Kidney tubule cell (primary cell): ENCODE results near the gene TTC28.
A peak's percentile ranks its signal among the peaks of the same experiment; 100 is the strongest.
"Not testable (repeated sequence)": the region's sequence is repeated elsewhere in the genome, so short reads cannot be mapped to it uniquely, and the experiment has no call there.

Experiments used
- DNase-seq: peaks from one replicate; pipeline ENCODE4 v3.0.0-alpha.2; 2018; ENCODE audit warnings: low spot score

The TTC28 gene

DNA sequence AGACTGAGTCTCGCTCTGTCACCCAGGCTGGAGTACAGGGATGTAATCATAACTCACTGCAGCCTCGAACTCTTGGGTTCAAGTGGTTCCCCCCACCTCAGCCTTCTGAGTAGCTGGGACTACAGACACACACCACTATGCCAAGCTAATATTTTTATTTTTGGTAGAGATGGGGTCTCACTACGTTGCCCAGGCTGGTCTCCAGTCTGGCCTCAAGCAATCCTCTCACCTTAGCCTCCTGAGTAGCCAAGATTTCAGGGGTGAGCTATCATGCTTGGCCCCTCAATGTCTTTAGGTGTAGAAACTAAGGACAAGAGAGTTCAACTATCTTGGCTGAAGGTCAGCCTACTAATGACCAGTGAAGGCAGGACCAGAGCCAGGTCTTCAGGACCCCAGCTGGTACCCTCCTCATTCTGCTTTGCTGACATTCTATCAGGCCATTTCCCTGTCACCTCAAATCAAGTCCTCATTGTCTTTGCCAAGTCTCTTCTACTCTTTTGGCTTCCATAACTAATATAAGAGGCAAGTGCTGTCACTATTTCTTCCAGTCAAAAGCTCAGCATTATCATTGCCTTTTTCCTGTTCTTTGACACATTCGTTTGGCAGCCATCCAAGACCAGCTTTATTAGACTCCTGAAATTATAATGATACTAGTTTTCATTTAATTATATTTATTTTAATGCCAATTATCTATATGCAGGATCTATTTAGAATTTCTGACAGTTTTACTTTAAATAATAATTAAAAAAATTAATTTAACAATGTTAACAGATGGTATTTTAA is 496.4 kb downstream of the TTC28 start:
- no peak for DNase-seq

DNA sequence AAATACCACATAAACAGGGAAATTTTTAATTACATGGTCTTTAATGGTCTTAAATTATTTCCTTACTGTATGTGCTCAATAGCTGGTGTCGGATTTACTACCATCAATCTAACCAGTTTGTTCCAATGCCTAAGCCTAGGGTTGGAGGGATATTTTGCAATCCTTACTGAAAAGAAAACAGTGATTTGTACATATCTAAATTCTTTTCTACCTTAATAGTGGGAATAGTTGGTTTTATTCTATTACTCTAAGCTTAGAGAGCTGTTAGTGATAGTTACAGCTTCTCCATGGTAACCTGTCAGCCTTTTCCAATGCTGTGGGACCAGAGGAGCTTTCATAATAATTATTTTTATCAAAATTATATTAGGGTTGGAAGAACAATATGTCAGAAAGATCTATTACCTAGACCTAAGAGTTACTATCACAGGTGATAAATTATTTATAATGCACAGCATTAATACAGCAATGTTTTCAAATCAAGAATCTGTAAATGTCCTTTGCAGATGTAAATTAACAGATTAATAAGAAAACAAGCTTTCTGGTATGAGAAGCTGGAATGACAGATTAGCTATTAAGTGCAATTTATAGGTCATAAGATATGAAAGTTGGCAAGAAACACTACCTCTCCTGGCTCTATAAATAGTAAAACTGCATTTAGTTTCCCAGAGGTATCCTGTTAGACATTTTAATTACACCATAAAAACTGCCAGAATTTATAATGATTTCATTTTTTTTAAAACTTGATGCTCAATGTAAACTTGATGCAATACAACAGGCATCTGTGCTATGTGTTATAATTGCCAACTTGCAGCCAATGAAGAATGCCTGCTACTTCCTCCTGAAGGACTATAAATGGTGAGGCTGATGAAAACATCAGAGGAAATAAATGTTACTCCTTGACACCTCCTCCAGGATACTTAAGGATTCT is 498.6 kb downstream of the TTC28 start:
- peak; percentile 18 for DNase-seq

DNA sequence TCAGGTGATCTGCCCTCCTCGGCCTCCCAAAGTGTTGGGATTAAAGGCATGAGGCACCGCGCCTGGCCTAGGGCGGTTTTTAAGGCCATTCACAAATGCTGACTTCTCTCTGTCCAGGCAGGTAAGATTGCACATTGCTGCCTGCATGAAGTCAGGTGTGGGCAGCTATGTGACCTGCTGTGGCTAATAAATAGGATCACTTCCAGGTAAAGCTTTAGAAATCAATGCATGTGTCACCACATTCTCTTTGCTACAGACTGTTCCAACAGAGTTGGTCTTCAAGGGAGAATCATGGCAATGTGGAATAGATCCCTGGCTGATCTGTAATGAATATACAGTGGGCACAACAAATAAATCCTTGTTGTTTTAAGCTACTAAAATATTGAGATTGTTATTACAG is 500.2 kb downstream of the TTC28 start:
- no peak for DNase-seq

- no peak for DNase-seq
Measured at GRCh38 chr22:28175730-28176492, 503.7 kb downstream of the TTC28 start.

DNA sequence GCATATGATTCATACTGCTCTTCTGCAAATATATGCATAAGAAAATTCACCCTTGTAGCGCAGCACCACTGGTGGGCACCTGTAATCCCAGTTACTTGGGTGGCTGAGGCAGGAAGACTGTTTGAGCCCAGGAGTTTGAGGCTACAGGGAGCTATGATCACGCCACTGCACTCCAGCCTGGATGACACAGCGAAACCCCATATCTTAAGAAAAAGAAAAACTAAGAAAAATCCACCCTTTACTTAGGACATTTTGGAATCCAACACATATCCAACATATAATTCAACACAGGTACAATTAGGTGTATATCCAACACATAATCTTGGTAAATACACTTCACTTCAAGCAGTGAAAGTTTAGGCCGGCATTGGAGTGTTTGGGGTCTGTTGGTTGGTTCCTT is 505.1 kb downstream of the TTC28 start:
- no peak for DNase-seq

GRCh38 chr22:28172892-28173670 is 506.6 kb downstream of the TTC28 start:
- DNase-seq, result peak; percentile 52

GRCh38 chr22:28171712-28172111 is 507.9 kb downstream of the TTC28 start:
- DNase-seq, result no peak

GRCh38 chr22:28171115-28171514 is 508.5 kb downstream of the TTC28 start:
- DNase-seq, result peak; percentile 22

DNA sequence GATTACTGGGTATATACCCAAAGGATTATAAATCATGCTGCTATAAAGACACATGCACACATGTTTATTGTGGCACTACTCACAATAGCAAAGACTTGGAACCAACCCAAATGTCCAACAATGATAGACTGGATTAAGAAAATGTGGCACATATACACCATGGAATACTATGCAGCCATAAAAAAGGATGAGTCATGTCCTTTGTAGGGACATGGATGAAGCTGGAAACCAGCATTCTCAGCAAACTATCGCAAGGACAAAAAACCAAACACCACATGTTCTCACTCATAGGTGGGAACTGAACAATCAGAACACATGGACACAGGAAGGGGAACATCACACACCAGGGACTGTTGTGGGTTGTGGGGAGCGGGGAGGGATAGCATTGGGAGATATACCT is 510.3 kb downstream of the TTC28 start:
- DNase-seq, result not testable (repeated sequence)

DNA sequence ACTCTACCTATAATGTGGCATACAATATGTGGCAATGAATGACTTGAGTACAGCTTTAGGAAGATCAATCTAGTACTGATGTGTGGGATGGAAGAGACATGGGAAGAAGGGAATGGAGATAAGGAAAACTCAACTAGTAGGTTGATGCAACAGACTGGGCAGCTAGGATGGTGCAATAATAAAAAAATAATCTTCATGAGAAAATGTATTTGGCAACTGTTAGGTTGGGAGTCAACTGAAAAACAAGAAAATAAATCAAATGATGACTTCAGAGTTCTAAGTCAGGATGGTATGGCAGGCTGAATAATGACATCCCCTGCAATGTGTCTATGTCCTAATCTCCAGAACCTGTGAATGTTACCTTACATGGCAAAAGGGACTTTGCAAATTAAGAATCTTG is 523.8 kb downstream of the TTC28 start:
- no peak for DNase-seq

- no peak for DNase-seq
Measured at GRCh38 chr22:28154861-28155260, 524.8 kb downstream of the TTC28 start.

DNA sequence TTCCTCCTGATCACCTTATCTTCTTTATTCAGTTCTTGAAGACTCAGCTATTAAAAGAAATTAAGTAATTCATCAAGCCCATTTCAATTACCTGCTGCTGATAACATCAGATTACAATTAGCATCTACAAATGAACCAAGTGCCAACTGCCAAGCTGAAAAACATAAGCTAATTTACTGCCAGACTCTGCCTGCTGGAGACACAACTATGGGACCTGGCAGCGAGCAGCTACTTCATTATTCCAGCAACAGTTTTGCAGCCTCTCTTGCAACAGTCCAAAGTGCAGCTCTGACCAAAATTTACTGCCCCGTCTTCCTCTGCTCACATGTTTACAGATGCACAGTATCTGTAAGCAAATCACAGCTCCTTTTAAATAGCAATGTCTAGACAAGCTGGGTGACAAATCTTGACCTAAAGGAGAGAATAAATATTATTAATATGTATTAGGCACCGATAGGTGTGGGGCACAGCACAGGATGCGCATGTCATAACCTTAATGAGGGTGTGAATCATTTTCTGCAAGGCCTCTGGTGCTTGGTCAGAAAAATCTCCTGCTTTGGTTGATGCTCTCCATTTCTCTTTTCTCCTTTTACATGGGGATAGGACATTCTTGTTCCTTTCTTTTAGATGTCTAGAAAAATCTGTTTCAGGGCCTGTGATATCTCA is 528.4 kb downstream of the TTC28 start:
- no peak for DNase-seq

DNA sequence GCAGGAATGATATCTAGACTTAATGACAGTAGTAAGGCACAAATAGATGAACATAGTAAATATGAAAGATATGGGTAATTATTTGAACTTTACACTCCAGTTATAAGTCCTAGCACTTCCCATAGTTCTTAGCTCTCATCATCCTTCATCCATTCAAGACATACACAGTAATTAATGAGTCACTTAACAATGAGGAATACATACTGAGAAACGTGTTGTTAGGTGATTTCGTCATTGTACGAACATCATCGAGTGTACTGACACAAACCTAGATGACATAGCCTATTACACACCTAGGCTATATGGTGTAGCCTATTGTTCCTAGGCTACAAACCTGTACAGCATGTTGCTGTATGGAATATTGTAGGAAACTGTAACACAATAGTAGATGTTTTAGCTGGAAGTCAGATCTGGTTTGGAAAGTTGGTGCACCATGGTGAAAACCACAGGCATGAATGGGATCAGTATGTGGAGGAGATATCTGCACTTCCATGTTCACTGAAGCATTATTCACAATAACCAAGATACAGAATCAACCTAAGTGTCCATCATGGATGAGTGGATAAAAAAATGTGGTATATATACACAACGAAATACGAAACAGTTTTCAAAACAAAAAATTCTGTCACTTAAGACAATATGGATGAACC is 530.7 kb downstream of the TTC28 start:
- DNase-seq, result peak; percentile 32

GRCh38 chr22:28147401-28147800 is 532.2 kb downstream of the TTC28 start:
- DNase-seq, result no peak

- no peak for DNase-seq
Measured at GRCh38 chr22:28146401-28147314, 533.0 kb downstream of the TTC28 start.

GRCh38 chr22:28143961-28144745 is 535.5 kb downstream of the TTC28 start:
- no peak for DNase-seq

GRCh38 chr22:28143241-28143865 is 536.3 kb downstream of the TTC28 start:
- no peak for DNase-seq

DNA sequence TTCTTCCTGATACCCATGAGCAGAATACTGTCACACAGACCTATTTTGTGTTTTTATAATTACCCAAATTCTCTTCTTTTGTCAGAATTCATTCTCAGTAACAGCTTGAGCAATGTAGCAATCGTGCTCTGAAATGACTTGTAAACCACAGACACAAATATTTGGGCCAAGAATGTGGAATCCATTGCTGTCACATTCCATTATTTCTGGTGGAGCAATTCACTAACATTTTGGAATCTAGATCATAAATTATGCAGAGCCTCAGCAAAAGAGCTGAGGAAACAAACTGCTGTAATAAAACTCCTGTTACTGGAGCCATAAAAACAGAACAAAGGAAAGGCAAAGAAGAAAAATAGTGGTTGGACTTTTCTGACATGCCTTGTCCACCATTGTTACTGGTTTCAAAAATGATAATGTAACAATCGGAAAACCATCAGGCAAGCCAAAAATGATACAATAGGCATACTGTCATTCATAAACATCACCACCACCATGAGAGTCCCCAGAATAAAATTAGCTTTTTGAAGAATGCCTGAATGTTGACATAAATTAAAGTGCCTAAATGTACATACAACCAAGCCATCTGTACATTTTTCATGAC is 537.2 kb downstream of the TTC28 start:
- DNase-seq, result peak; percentile 70
